Measurements from ENCODE around the gene GGA3. TPM values are rescaled to one million over a fixed set of nuclear protein-coding genes. Genes with fewer than 3 reads are reported as not detected.
"Not testable (repeated sequence)": the region's sequence is repeated elsewhere in the genome, so short reads cannot be mapped to it uniquely, and the experiment has no call there.

The GGA3 gene
- total RNA-seq, 2 experiments from 2014 or later: 72.9 to 76.7 TPM

- H3K36me3 Mint-ChIP-seq (ENCODE audit: low read depth): peaks cover 30% of the 10 kb centered on the region
- intact Hi-C loops (cut with DNase I, micrococcal nuclease): loop anchor here (1.0 to 5.0 kb wide), 20 partner anchors 7 to 565 kb away; partner anchors contain the start of genes GGA3 (in 2 of the 2), MIF4GD (in 2 of the 2), MRPS7 (in 2 of the 2) and ATP5PD (in 1 of the 2)
- ChIA-PET POLR2A (interaction anchor here (0.6 to 2.6 kb wide), 14 partner anchors 17 to 166 kb away, joined by 4 to 27 read pairs (median 5); partner anchors contain the start of genes GGA3, GRB2, JPT1 and MIF4GD), CTCF (interaction anchor here (0.7 to 2.4 kb wide), 24 partner anchors 8 to 533 kb away, joined by 3 to 37 read pairs (median 6); partner anchors contain the start of genes FDXR, GGA3, GRB2 and MIF4GD)
- H3K4me1 Mint-ChIP-seq: peaks cover 34% of the 10 kb centered on the region
- DNase-seq: peak; percentile 86
- H3K4me3 Mint-ChIP-seq: peak overlapping the region; percentile 86
- H3K27ac Mint-ChIP-seq: peak overlapping the region; percentile 100
- no peaks in the 10 kb centered on the region for H3K9me3 Mint-ChIP-seq (ENCODE audit: low read depth)
- ATAC-seq: peak; percentile 21
- H3K27me3 Mint-ChIP-seq: no peaks in the 10 kb centered on the region
Observed at GRCh38 chr17:75289832-75290337, 28.5 kb upstream of the GGA3 start.

GRCh38 chr17:75289115-75289831, 27.9 kb upstream of the GGA3 start, which contains the start of gene SLC25A19:
TSS of gene SLC25A19 (minus strand) at chr17:75289433. CDS start at chr17:75286764, 2,669 bp downstream.
- H3K9me3 Mint-ChIP-seq (ENCODE audit: low read depth): no peaks in the 10 kb centered on the region
- H3K4me3 Mint-ChIP-seq: peak within 1 kb of the TSS; percentile 86
- peaks cover 28% of the 10 kb centered on the region for H3K4me1 Mint-ChIP-seq
- ATAC-seq: peak; percentile 95
- peaks cover 35% of the 10 kb centered on the region for H3K36me3 Mint-ChIP-seq (ENCODE audit: low read depth)
- H3K27me3 Mint-ChIP-seq: no peaks in the 10 kb centered on the region
- H3K27ac Mint-ChIP-seq: peak within 1 kb of the TSS; percentile 100
- intact Hi-C loops (cut with DNase I, micrococcal nuclease): loop anchor here (1.0 to 5.0 kb wide), 20 partner anchors 8 to 566 kb away; partner anchors contain the start of genes GGA3 (in 2 of the 2), MIF4GD (in 2 of the 2), MRPS7 (in 2 of the 2) and ATP5PD (in 1 of the 2)
- DNase-seq: peak; percentile 99
- ChIA-PET CTCF (interaction anchor here (0.6 to 2.4 kb wide), 33 partner anchors 8 to 533 kb away, joined by 3 to 37 read pairs (median 5); partner anchors contain the start of genes FDXR, GGA3, GRB2 and MIF4GD), POLR2A (interaction anchor here (0.6 to 2.6 kb wide), 18 partner anchors 17 to 491 kb away, joined by 3 to 27 read pairs (median 6); partner anchors contain the start of genes GGA3, GRB2, JPT1 and MIF4GD)

GRCh38 chr17:75288770-75289114, 27.3 kb upstream of the GGA3 start:
- H3K36me3 Mint-ChIP-seq (ENCODE audit: low read depth): peaks cover 35% of the 10 kb centered on the region
- ChIA-PET CTCF (interaction anchor here (0.6 to 2.4 kb wide), 30 partner anchors 9 to 534 kb away, joined by 3 to 37 read pairs (median 5); partner anchors contain the start of genes FDXR, GGA3, GRB2 and MIF4GD), POLR2A (interaction anchor here (0.6 to 2.6 kb wide), 18 partner anchors 16 to 491 kb away, joined by 3 to 27 read pairs (median 5); partner anchors contain the start of genes GGA3, GRB2, JPT1 and MIF4GD)
- peak overlapping the region; percentile 100 for H3K27ac Mint-ChIP-seq
- H3K9me3 Mint-ChIP-seq (ENCODE audit: low read depth): no peaks in the 10 kb centered on the region
- H3K27me3 Mint-ChIP-seq: no peaks in the 10 kb centered on the region
- intact Hi-C loops (cut with DNase I, micrococcal nuclease): loop anchor here (1.0 to 5.0 kb wide), 20 partner anchors 9 to 567 kb away; partner anchors contain the start of genes GGA3 (in 2 of the 2), MIF4GD (in 2 of the 2), MRPS7 (in 2 of the 2) and ATP5PD (in 1 of the 2)
- DNase-seq (peak; percentile 70), ATAC-seq (peak; percentile 17)
- peaks cover 26% of the 10 kb centered on the region for H3K4me1 Mint-ChIP-seq
- peak overlapping the region; percentile 86 for H3K4me3 Mint-ChIP-seq

- ATAC-seq (no peak), DNase-seq (no peak)
- intact Hi-C loops (cut with DNase I, micrococcal nuclease): loop anchor here in 1 of 2 experiments (5.0 kb wide), 1 partner anchor 34 kb away; no protein-coding TSS in a partner anchor
- POLR2A ChIA-PET: interaction anchor here (0.6 to 2.6 kb wide), 5 partner anchors 16 to 118 kb away, joined by 3 to 27 read pairs (median 11); partner anchors contain the start of genes GGA3, GRB2, MIF4GD and MRPS7
- no peaks in the 10 kb centered on the region for H3K9me3 Mint-ChIP-seq (ENCODE audit: low read depth)
- H3K4me3 Mint-ChIP-seq: peak overlapping the region; percentile 86
- peak overlapping the region; percentile 89 for H3K27ac Mint-ChIP-seq
- CTCF ChIA-PET: interaction anchor here (0.7 to 2.2 kb wide), 10 partner anchors 9 to 228 kb away, joined by 3 to 37 read pairs (median 7); partner anchors contain the start of genes MIF4GD and TSEN54
- no peaks in the 10 kb centered on the region for H3K27me3 Mint-ChIP-seq
- H3K36me3 Mint-ChIP-seq (ENCODE audit: low read depth): peaks cover 39% of the 10 kb centered on the region
- H3K4me1 Mint-ChIP-seq: peaks cover 26% of the 10 kb centered on the region
Observed at GRCh38 chr17:75288359-75288758, 27.0 kb upstream of the GGA3 start.

- peaks cover 41% of the 10 kb centered on the region for H3K36me3 Mint-ChIP-seq (ENCODE audit: low read depth)
- no peaks in the 10 kb centered on the region for H3K27me3 Mint-ChIP-seq
- CTCF ChIA-PET: interaction anchor here (0.5 to 1.0 kb wide), 2 partner anchors 39 to 445 kb away, joined by 3 to 4 read pairs; no protein-coding TSS in a partner anchor
- H3K4me1 Mint-ChIP-seq: peaks cover 26% of the 10 kb centered on the region
- H3K4me3 Mint-ChIP-seq: peak overlapping the region; percentile 86
- POLR2A ChIA-PET: no interaction called here
- ATAC-seq (no peak), DNase-seq (no peak)
- H3K27ac Mint-ChIP-seq: no peak overlapping the region
- no peaks in the 10 kb centered on the region for H3K9me3 Mint-ChIP-seq (ENCODE audit: low read depth)
- intact Hi-C loops (cut with DNase I, micrococcal nuclease): loop anchor here in 1 of 2 experiments (5.0 kb wide), 1 partner anchor 35 kb away; no protein-coding TSS in a partner anchor
Observed at GRCh38 chr17:75287221-75287620, 25.8 kb upstream of the GGA3 start.

GRCh38 chr17:75285123-75285522, 23.7 kb upstream of the GGA3 start:
- intact Hi-C loops (cut with DNase I, micrococcal nuclease): loop anchor here in 1 of 2 experiments (5.0 kb wide), 1 partner anchor 37 kb away; no protein-coding TSS in a partner anchor
- H3K36me3 Mint-ChIP-seq (ENCODE audit: low read depth): peaks cover 46% of the 10 kb centered on the region
- peaks cover 17% of the 10 kb centered on the region for H3K4me1 Mint-ChIP-seq
- H3K27ac Mint-ChIP-seq: no peak overlapping the region
- H3K27me3 Mint-ChIP-seq: no peaks in the 10 kb centered on the region
- ChIA-PET POLR2A (no interaction called here), CTCF (interaction anchor here (1.2 to 1.8 kb wide), 3 partner anchors 10 to 171 kb away, joined by 4 to 9 read pairs (median 6); partner anchors contain the start of gene MIF4GD)
- H3K9me3 Mint-ChIP-seq (ENCODE audit: low read depth): no peaks in the 10 kb centered on the region
- DNase-seq: no peak
- no peak for ATAC-seq
- no peak overlapping the region for H3K4me3 Mint-ChIP-seq

GRCh38 chr17:75280189-75280588, 18.8 kb upstream of the GGA3 start:
- ATAC-seq: not testable (repeated sequence)

GRCh38 chr17:75277664-75278071, 16.3 kb upstream of the GGA3 start:
- Mint-ChIP-seq H3K9me3 (ENCODE audit: low read depth) (no peaks in the 10 kb centered on the region), H3K27ac (no peak overlapping the region), H3K4me1 (peaks cover 4% of the 10 kb centered on the region), H3K4me3 (no peak overlapping the region), H3K27me3 (no peaks in the 10 kb centered on the region), H3K36me3 (ENCODE audit: low read depth) (peaks cover 44% of the 10 kb centered on the region)
- no peak for DNase-seq
- ATAC-seq: no peak
- ChIA-PET POLR2A (no interaction called here), CTCF (interaction anchor here (1.0 to 1.3 kb wide), 2 partner anchors 11 to 134 kb away, joined by 3 to 8 read pairs; partner anchors contain the start of gene SLC25A19)
- intact Hi-C loops (cut with DNase I, micrococcal nuclease): no loop called here

More at GRCh38 chr17:75280189-75280588, 18.8 kb upstream of the GGA3 start:
- H3K4me3 Mint-ChIP-seq; H3K9me3 Mint-ChIP-seq (ENCODE audit: low read depth); H3K27me3 Mint-ChIP-seq; POLR2A ChIA-PET; H3K4me1 Mint-ChIP-seq; intact Hi-C loops (cut with DNase I, micrococcal nuclease); H3K27ac Mint-ChIP-seq; DNase-seq: not testable (repeated sequence)
- H3K36me3 Mint-ChIP-seq (ENCODE audit: low read depth): peaks cover 41% of the 10 kb centered on the region
- CTCF ChIA-PET: interaction anchor here (1.3 kb wide), 1 partner anchor 9 kb away, joined by 3 read pairs; the partner anchor contains the start of gene MIF4GD

- H3K4me1 Mint-ChIP-seq: peaks cover 16% of the 10 kb centered on the region
- DNase-seq (no peak), ATAC-seq (no peak)
- ChIA-PET POLR2A (interaction anchor here (0.5 to 0.6 kb wide), 3 partner anchors 16 to 76 kb away, joined by 3 to 4 read pairs (median 3); no protein-coding TSS in a partner anchor), CTCF (interaction anchor here (0.5 to 6.4 kb wide), 7 partner anchors 11 to 138 kb away, joined by 3 to 78 read pairs (median 3); partner anchors contain the start of genes GGA3 and MRPS7)
- no peak overlapping the region for H3K27ac Mint-ChIP-seq
- peaks cover 43% of the 10 kb centered on the region for H3K36me3 Mint-ChIP-seq (ENCODE audit: low read depth)
- H3K4me3 Mint-ChIP-seq: no peak overlapping the region
- intact Hi-C loops (cut with DNase I, micrococcal nuclease): loop anchor here in 1 of 2 experiments (5.0 kb wide), 1 partner anchor 37 kb away; no protein-coding TSS in a partner anchor
- no peaks in the 10 kb centered on the region for H3K9me3 Mint-ChIP-seq (ENCODE audit: low read depth)
- no peaks in the 10 kb centered on the region for H3K27me3 Mint-ChIP-seq
Observed at GRCh38 chr17:75273977-75274708, 12.7 kb upstream of the GGA3 start.

GRCh38 chr17:75272848-75273184, 11.4 kb upstream of the GGA3 start:
- no peak for DNase-seq
- CTCF ChIA-PET: interaction anchor here (1.0 to 6.4 kb wide), 9 partner anchors 9 to 140 kb away, joined by 3 to 78 read pairs (median 9); partner anchors contain the start of genes GGA3, MRPS7 and SLC25A19
- peak overlapping the region; percentile 80 for H3K4me3 Mint-ChIP-seq
- peaks cover 35% of the 10 kb centered on the region for H3K36me3 Mint-ChIP-seq (ENCODE audit: low read depth)
- POLR2A ChIA-PET: interaction anchor here (0.5 to 3.6 kb wide), 5 partner anchors 8 to 196 kb away, joined by 3 to 57 read pairs (median 10); partner anchors contain the start of genes GGA3, MRPS7 and SLC25A19
- intact Hi-C loops (cut with DNase I, micrococcal nuclease): loop anchor here in 1 of 2 experiments (5.0 kb wide), 1 partner anchor 36 kb away; no protein-coding TSS in a partner anchor
- H3K27ac Mint-ChIP-seq: peak overlapping the region; percentile 31
- ATAC-seq: no peak
- H3K4me1 Mint-ChIP-seq: peaks cover 21% of the 10 kb centered on the region
- H3K9me3 Mint-ChIP-seq (ENCODE audit: low read depth): no peaks in the 10 kb centered on the region
- no peaks in the 10 kb centered on the region for H3K27me3 Mint-ChIP-seq
